HepG2 (cell line): Measurements from ENCODE around the gene NEK6. TPM values are rescaled to one million over a fixed set of nuclear protein-coding genes. Genes with fewer than 3 reads are reported as not detected.

Source experiments
- ATAC-seq: fragments of 200-7000 bp; cut with Tn5 transposase; 3 replicates; pipeline ENCODE4 v1.9.1; 2020; ENCODE audit warnings: mild to moderate bottlenecking, moderate library complexity
- BruUV-seq: library from RNA; stranded (reverse); fragments of 400-500 nt; replicated peaks from 2 replicates; lab custom pipeline; 2021; lab: Mats Ljungman, UMichigan
- CTCF ChIA-PET: fragments of 300-600 bp; formaldehyde crosslinking; extraction: SDS; loops from one replicate; lab custom pipeline; 2021; ENCODE audit warnings: low total read pairs, inconsistent platforms, low intra/inter-chr PET ratio; lab: Yijun Ruan, JAX
- POLR2A ChIA-PET: fragments of 350-600 bp; sonication (Branson Sonifier 250); formaldehyde crosslinking; loops from one replicate; lab custom pipeline; 2020; ENCODE audit warnings: antibody characterized with exemption, inconsistent platforms; lab: Yijun Ruan, JAX
- DNase-seq: peaks from one replicate; pipeline ENCODE4 v3.0.0-alpha.2; 2015; ENCODE audit warnings: low spot score
- FAIRE-seq: peaks from 3 replicates; lab custom pipeline; 2011; peaks lifted over from hg19 to GRCh38; lab: Jason Lieb, UNC
- H2AFZ ChIP-seq: one replicate; pipeline ENCODE4 v1.6.1; 2011; ENCODE audit warnings: low read length, inconsistent platforms
- H3K27ac ChIP-seq: fragments of 300-600 bp; 3 replicates; pipeline ENCODE4 v1.8.0; 2011; ENCODE audit warnings: mixed run types, mild to moderate bottlenecking, mixed read lengths, low read length, inconsistent platforms; ENCODE audit not compliant: insufficient read depth; ENCODE audit errors: extremely low read length
- H3K27me3 ChIP-seq, 2 experiments: fragments of 200-600 bp in 1 of 2; 2 replicates in 1 of 2; 3 replicates in 1 of 2; pipeline versions ENCODE4 v1.6.0 to v1.8.0; 2011; ENCODE audit warnings: low read length in 2 of 2, mild to moderate bottlenecking in 2 of 2, moderate library complexity in 2 of 2, inconsistent platforms in 1 of 2; ENCODE audit not compliant: insufficient read depth in 2 of 2, control insufficient read depth in 1 of 2
- H3K36me3 ChIP-seq, 2 experiments: fragments of 200-600 bp in 1 of 2; replicated peaks in 1 of 2; 2 replicates in 1 of 2; 3 replicates in 1 of 2; pipeline versions ENCODE4 v1.5.1 to v1.8.0; 2011; ENCODE audit warnings: low read length in 2 of 2, inconsistent platforms in 1 of 2; ENCODE audit not compliant: insufficient read depth in 2 of 2, control insufficient read depth in 1 of 2
- H3K4me1 ChIP-seq: 2 replicates; pipeline ENCODE4 v1.5.1; 2012; ENCODE audit warnings: low read length, inconsistent platforms; ENCODE audit not compliant: insufficient read depth
- H3K4me2 ChIP-seq: 2 replicates; pipeline ENCODE4 v1.6.0; 2011; ENCODE audit warnings: low read depth, low read length, inconsistent platforms
- H3K4me3 ChIP-seq, 3 experiments: fragments of 200-600 bp in 1 of 3; sonication (generic), shearing (Covaris generic) in 1 of 3; replicated peaks in 1 of 3; 2 replicates each; pipeline ENCODE4 v1.5.1; 2011 to 2016; ENCODE audit warnings: low read length in 3 of 3, inconsistent platforms in 2 of 3, low read depth in 2 of 3, mild to moderate bottlenecking in 2 of 3, control low read depth in 1 of 3, mixed read lengths in 1 of 3; ENCODE audit not compliant: insufficient read depth in 1 of 3
- H3K79me2 ChIP-seq: one replicate; pipeline ENCODE4 v1.6.1; 2011; ENCODE audit warnings: low read length, inconsistent platforms; ENCODE audit not compliant: insufficient read depth
- H3K9ac ChIP-seq: 2 replicates; pipeline ENCODE4 v1.6.0; 2011; ENCODE audit warnings: mild to moderate bottlenecking, low read depth, low read length, inconsistent platforms; ENCODE audit not compliant: insufficient read depth
- H3K9me3 ChIP-seq: 2 replicates; pipeline ENCODE4 v1.5.1; 2012; ENCODE audit warnings: mild to moderate bottlenecking, low read length
- H4K20me1 ChIP-seq: 2 replicates; pipeline ENCODE4 v1.6.0; 2011; ENCODE audit warnings: inconsistent platforms, mild to moderate bottlenecking, low read length, moderate library complexity; ENCODE audit not compliant: insufficient read depth
- AGO2 ChIP-seq: fragments of 200-400 bp; formaldehyde crosslinking; optimal IDR thresholded peaks from 2 replicates; pipeline ENCODE3; 2017; ENCODE audit warnings: mild to moderate bottlenecking, low read depth, low read length, moderate library complexity
- ERF ChIP-seq: IDR thresholded peaks from 2 replicates; pipeline ENCODE4 v1.6.1; 2018; ENCODE audit warnings: missing biosample characterization, missing genetic modification reagents
- FOXO1 ChIP-seq: sonication (generic); formaldehyde crosslinking; IDR thresholded peaks from 2 replicates; pipeline ENCODE4 v1.4.0; 2020; ENCODE audit warnings: missing genetic modification reagents
- HNRNPL ChIP-seq: fragments of 200-400 bp; formaldehyde crosslinking; IDR thresholded peaks from 2 replicates; pipeline ENCODE4 v1.6.1; 2017; ENCODE audit warnings: mild to moderate bottlenecking, low read depth, low read length
- NKX3-1 ChIP-seq: sonication (generic); formaldehyde crosslinking; IDR thresholded peaks from 2 replicates; pipeline ENCODE4 v1.5.0; 2020; ENCODE audit warnings: missing genetic modification reagents
- RBM22 ChIP-seq: fragments of 200-400 bp; formaldehyde crosslinking; optimal IDR thresholded peaks from 2 replicates; pipeline ENCODE3; 2017; ENCODE audit warnings: mild to moderate bottlenecking, low read length, moderate library complexity
- ZFP36L1 ChIP-seq: sonication (generic); formaldehyde crosslinking; IDR thresholded peaks from 2 replicates; pipeline ENCODE4 v1.8.0; 2022; ENCODE audit warnings: mild to moderate bottlenecking, missing genetic modification reagents, moderate library complexity
- ZNF224 ChIP-seq: sonication (generic); formaldehyde crosslinking; IDR thresholded peaks from 2 replicates; pipeline ENCODE4 v1.5.0; 2020; ENCODE audit warnings: mild to moderate bottlenecking, missing genetic modification reagents
- WGBS: methylation state at CpG from one replicate; pipeline ENCODE4 v1.1.6; 2017; ENCODE audit warnings: low lambda C conversion rate; 5-methylcytosine and 5-hydroxymethylcytosine counted together
- in situ Hi-C: cut with HindIII; loops from 2 replicates; pipeline ENCODE4 v1.10.0; 2017; ENCODE audit warnings: low pct_unique_long_range_greater_than_20kb; ENCODE audit not compliant: extremely low pct_ligation_motif_present
- intact Hi-C: fragments of 100-400 bp; cut with micrococcal nuclease; formaldehyde crosslinking; loops from one replicate; pipeline ENCODE4 v1.10.0; 2022; ENCODE audit not compliant: unreplicated experiment
- polyA plus RNA-seq, 8 experiments: library from polyadenylated mRNA; depleted of rRNA in 3 of 8; stranded (reverse) in 7 of 8; unstranded in 1 of 8; fragments of >200 nt; fragmentation: Illumina TruSeq in 4 of 8; extraction: Trizol in 4 of 8; gene quantifications; 2 replicates each; pipeline versions ENCODE4 v1.2.1 to v1.2.3, GENCODE V29; 2011 to 2016; ENCODE audit warnings: low read depth in 4 of 8, missing spikeins in 1 of 8, mixed read lengths in 1 of 8; ENCODE audit not compliant: insufficient read depth in 1 of 8
- total RNA-seq, 5 experiments: library from RNA; depleted of rRNA; stranded (reverse); fragments of >200 nt; fragmentation: Illumina TruSeq; extraction: Trizol; gene quantifications; 2 replicates each; pipeline ENCODE4 v1.2.3, GENCODE V29; 2016; ENCODE audit warnings: low read depth in 1 of 5
- TF ChIP-seq, protein P1 (sequence below): IDR thresholded peaks from 2 replicates; pipeline ENCODE4 v1.6.1; 2016; ENCODE audit warnings: low read depth, borderline replicate concordance
- TF ChIP-seq, protein P2 (sequence below), 2 experiments: IDR thresholded peaks; 2 replicates each; pipeline ENCODE4 v1.6.1; 2011 to 2012; ENCODE audit warnings: low read length in 2 of 2, borderline replicate concordance in 1 of 2, low read depth in 1 of 2, mild to moderate bottlenecking in 1 of 2, moderate library complexity in 1 of 2
- TF ChIP-seq, protein P3 (sequence below): sonication (generic); formaldehyde crosslinking; IDR thresholded peaks from 2 replicates; pipeline ENCODE4 v1.5.1; 2020; ENCODE audit warnings: mild to moderate bottlenecking, missing genetic modification reagents, moderate library complexity

Gene NEK6
- total and polyA plus RNA-seq, 2 of the 13 experiments (the other 11 are each of a cell fraction or from before 2014, with no cell fraction given): 30.4 to 119 TPM

DNA sequence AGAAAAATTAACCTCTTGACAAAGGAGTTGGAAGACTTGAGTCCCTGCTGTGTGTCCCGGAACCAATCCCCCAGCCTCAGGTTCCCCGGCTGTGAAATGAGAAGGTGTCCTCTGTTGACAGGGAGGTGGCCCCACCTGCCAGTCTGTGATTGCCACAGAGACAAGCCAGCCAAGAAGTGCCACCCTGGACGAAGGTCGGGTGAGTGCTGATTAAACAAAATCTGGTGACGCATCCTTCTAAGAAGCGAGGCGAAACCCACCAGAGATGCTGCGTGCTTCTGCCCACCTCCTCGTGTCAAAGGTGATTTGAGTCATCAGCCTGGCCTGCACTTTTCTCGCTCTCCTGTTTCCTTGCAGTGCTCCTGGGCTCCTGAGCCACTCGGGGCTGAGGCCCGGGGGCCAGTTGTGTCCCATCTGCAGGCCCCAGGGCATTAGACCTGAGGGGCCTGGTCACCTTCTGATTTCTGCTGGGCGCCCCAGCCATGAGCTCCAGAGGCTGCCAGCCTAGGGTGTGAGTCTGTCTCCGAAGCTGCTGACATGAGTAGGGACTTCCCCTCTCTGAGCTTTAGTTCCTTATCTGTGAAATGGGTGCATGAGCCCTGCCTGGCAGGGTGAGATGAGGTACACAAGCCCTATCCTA is 28.7 kb downstream of the NEK6 start (continued):
- TF ChIP-seq, protein P1, sequence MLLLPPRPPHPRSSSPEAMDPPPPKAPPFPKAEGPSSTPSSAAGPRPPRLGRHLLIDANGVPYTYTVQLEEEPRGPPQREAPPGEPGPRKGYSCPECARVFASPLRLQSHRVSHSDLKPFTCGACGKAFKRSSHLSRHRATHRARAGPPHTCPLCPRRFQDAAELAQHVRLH: no peak
- TF ChIP-seq, protein P2, sequence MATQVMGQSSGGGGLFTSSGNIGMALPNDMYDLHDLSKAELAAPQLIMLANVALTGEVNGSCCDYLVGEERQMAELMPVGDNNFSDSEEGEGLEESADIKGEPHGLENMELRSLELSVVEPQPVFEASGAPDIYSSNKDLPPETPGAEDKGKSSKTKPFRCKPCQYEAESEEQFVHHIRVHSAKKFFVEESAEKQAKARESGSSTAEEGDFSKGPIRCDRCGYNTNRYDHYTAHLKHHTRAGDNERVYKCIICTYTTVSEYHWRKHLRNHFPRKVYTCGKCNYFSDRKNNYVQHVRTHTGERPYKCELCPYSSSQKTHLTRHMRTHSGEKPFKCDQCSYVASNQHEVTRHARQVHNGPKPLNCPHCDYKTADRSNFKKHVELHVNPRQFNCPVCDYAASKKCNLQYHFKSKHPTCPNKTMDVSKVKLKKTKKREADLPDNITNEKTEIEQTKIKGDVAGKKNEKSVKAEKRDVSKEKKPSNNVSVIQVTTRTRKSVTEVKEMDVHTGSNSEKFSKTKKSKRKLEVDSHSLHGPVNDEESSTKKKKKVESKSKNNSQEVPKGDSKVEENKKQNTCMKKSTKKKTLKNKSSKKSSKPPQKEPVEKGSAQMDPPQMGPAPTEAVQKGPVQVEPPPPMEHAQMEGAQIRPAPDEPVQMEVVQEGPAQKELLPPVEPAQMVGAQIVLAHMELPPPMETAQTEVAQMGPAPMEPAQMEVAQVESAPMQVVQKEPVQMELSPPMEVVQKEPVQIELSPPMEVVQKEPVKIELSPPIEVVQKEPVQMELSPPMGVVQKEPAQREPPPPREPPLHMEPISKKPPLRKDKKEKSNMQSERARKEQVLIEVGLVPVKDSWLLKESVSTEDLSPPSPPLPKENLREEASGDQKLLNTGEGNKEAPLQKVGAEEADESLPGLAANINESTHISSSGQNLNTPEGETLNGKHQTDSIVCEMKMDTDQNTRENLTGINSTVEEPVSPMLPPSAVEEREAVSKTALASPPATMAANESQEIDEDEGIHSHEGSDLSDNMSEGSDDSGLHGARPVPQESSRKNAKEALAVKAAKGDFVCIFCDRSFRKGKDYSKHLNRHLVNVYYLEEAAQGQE (IDR thresholded peaks at IDR 0.05; ENCODE audit: borderline replicate concordance in 1 of 2, low read depth in 1 of 2, low read length in 2 of 2): no peak
- no peak for TF ChIP-seq ERF (CRISPR knock-in tag)

DNA sequence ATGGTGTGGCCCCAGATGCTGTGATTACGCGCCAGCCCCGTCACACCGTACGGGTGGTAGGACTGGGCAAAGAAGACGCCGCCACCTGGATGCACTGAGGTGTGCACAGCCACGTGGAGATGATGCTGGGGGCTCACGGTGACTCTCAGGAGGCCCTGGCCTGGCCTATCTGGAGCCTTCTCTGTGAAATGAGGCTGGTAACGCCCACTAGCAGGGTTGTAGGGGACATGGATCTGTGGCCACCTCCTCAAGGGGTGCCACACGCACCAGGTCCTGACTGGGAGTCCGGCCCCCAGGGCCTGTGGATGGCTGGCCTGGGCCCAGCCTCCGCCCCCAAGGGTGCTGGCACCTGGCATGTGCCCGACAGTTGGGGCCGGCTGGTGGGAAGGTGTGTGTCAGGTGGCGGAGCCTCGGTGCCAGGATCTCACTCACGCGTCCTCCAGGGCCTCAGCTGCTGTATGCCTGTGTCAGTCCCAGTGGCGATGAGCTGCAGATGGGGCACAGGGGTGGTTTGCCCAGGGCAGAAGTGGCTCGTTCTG is 32.4 kb downstream of the NEK6 start:
- WGBS: 96% methylated on average over 13 of the region's 21 CpGs
- H3K4me1 ChIP-seq: peaks cover 82% of the 10 kb centered on the region
- H4K20me1 ChIP-seq: peaks cover 43% of the 10 kb centered on the region
- intact Hi-C loops: no loop called here
- in situ Hi-C loops: no loop called here
- ATAC-seq (no peak), DNase-seq (no peak), FAIRE-seq (no peak)
- TF ChIP-seq RBM22 (peak; percentile 42), ZFP36L1 (CRISPR knock-in tag) (no peak), NKX3-1 (CRISPR knock-in tag) (no peak), AGO2 (peak; percentile 83), FOXO1 (CRISPR knock-in tag) (no peak), HNRNPL (peak; percentile 64; the same call in 1 of the 2 replicates), ZNF224 (CRISPR knock-in tag) (no peak)
- TF ChIP-seq, protein P3, sequence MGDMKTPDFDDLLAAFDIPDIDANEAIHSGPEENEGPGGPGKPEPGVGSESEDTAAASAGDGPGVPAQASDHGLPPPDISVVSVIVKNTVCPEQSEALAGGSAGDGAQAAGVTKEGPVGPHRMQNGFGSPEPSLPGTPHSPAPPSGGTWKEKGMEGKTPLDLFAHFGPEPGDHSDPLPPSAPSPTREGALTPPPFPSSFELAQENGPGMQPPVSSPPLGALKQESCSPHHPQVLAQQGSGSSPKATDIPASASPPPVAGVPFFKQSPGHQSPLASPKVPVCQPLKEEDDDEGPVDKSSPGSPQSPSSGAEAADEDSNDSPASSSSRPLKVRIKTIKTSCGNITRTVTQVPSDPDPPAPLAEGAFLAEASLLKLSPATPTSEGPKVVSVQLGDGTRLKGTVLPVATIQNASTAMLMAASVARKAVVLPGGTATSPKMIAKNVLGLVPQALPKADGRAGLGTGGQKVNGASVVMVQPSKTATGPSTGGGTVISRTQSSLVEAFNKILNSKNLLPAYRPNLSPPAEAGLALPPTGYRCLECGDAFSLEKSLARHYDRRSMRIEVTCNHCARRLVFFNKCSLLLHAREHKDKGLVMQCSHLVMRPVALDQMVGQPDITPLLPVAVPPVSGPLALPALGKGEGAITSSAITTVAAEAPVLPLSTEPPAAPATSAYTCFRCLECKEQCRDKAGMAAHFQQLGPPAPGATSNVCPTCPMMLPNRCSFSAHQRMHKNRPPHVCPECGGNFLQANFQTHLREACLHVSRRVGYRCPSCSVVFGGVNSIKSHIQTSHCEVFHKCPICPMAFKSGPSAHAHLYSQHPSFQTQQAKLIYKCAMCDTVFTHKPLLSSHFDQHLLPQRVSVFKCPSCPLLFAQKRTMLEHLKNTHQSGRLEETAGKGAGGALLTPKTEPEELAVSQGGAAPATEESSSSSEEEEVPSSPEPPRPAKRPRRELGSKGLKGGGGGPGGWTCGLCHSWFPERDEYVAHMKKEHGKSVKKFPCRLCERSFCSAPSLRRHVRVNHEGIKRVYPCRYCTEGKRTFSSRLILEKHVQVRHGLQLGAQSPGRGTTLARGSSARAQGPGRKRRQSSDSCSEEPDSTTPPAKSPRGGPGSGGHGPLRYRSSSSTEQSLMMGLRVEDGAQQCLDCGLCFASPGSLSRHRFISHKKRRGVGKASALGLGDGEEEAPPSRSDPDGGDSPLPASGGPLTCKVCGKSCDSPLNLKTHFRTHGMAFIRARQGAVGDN (CRISPR knock-in tag): peak; percentile 30; the same call in 1 of the 2 replicates
- H2AFZ ChIP-seq: no peak overlapping the region
- H3K27me3 ChIP-seq: no peaks in the 10 kb centered on the region
- CTCF ChIA-PET: no interaction called here
- H3K4me2 ChIP-seq: no peak overlapping the region
- H3K79me2 ChIP-seq: peaks cover 92% of the 10 kb centered on the region
- H3K27ac ChIP-seq: no peak overlapping the region
- H3K36me3 ChIP-seq: peaks cover 25 to 47% of the 10 kb centered on the region in 2 experiments
- no peak overlapping the region for H3K9ac ChIP-seq
- POLR2A ChIA-PET: no interaction called here
- BruUV-seq: no TSS peak
- H3K9me3 ChIP-seq: no peaks in the 10 kb centered on the region
- H3K4me3 ChIP-seq: no peak overlapping the region
